Dendritic cell treated with granulocyte-macrophage colony-stimulating factor and Interleukin-4, amounts not matched to agents 40 ng/mL and 50 ng/mL, for 4 days (primary cell): ENCODE measurements around the gene GHSR.

Experiments used
- H3K27ac Mint-ChIP-seq: one replicate; pipeline ENCODE4 v1.8.0; 2022; ENCODE audit warnings: mild to moderate bottlenecking, mixed read lengths
- H3K27me3 Mint-ChIP-seq: one replicate; pipeline ENCODE4 v1.8.0; 2022; ENCODE audit warnings: mild to moderate bottlenecking, mixed read lengths
- H3K36me3 Mint-ChIP-seq: one replicate; pipeline ENCODE4 v1.8.0; 2022; ENCODE audit warnings: low read depth, mixed read lengths
- H3K4me1 Mint-ChIP-seq: one replicate; pipeline ENCODE4 v1.8.0; 2022; ENCODE audit warnings: low read depth, mixed read lengths
- H3K4me3 Mint-ChIP-seq: one replicate; pipeline ENCODE4 v1.8.0; 2022; ENCODE audit warnings: mild to moderate bottlenecking, moderate library complexity, mixed read lengths
- H3K9me3 Mint-ChIP-seq: one replicate; pipeline ENCODE4 v1.8.0; 2022; ENCODE audit warnings: mixed read lengths
- intact Hi-C: fragments of 100-400 bp; cut with micrococcal nuclease; formaldehyde crosslinking; loops from one replicate; pipeline ENCODE4 v1.15.0; 2022

The GHSR gene

GRCh38 chr3:172454180-172454579 is 5.9 kb upstream of the GHSR start:
- H3K27me3 Mint-ChIP-seq: peaks cover 41% of the 10 kb centered on the region
- intact Hi-C loops: no loop called here
- H3K36me3 Mint-ChIP-seq: no peaks in the 10 kb centered on the region
- no peak overlapping the region for H3K27ac Mint-ChIP-seq
- no peaks in the 10 kb centered on the region for H3K4me1 Mint-ChIP-seq
- H3K4me3 Mint-ChIP-seq: no peak overlapping the region
- H3K9me3 Mint-ChIP-seq: no peaks in the 10 kb centered on the region

- peaks cover 67% of the 10 kb centered on the region for H3K27me3 Mint-ChIP-seq
- H3K36me3 Mint-ChIP-seq: no peaks in the 10 kb centered on the region
- H3K4me3 Mint-ChIP-seq: no peak overlapping the region
- intact Hi-C loops: no loop called here
- no peaks in the 10 kb centered on the region for H3K9me3 Mint-ChIP-seq
- H3K27ac Mint-ChIP-seq: no peak overlapping the region
- H3K4me1 Mint-ChIP-seq: peaks cover 19% of the 10 kb centered on the region
Observed at GRCh38 chr3:172449466-172450149, 1.4 kb upstream of the GHSR start.

- Mint-ChIP-seq H3K4me3 (no peak overlapping the region), H3K27ac (no peak overlapping the region), H3K9me3 (no peaks in the 10 kb centered on the region), H3K27me3 (peaks cover 63% of the 10 kb centered on the region), H3K36me3 (no peaks in the 10 kb centered on the region), H3K4me1 (peaks cover 19% of the 10 kb centered on the region)
- intact Hi-C loops: no loop called here
Observed at GRCh38 chr3:172448661-172449465, 607 bp upstream of the GHSR start.

- no peak overlapping the region for H3K4me3 Mint-ChIP-seq
- H3K4me1 Mint-ChIP-seq: peaks cover 19% of the 10 kb centered on the region
- intact Hi-C loops: no loop called here
- peaks cover 55% of the 10 kb centered on the region for H3K27me3 Mint-ChIP-seq
- no peaks in the 10 kb centered on the region for H3K36me3 Mint-ChIP-seq
- no peaks in the 10 kb centered on the region for H3K9me3 Mint-ChIP-seq
- H3K27ac Mint-ChIP-seq: no peak overlapping the region
Observed at GRCh38 chr3:172446198-172446597, 2.1 kb downstream of the GHSR start.

GRCh38 chr3:172444821-172445220 is 3.4 kb downstream of the GHSR start:
- Mint-ChIP-seq H3K9me3 (no peaks in the 10 kb centered on the region), H3K4me3 (no peak overlapping the region), H3K4me1 (peaks cover 19% of the 10 kb centered on the region), H3K36me3 (no peaks in the 10 kb centered on the region), H3K27ac (no peak overlapping the region), H3K27me3 (peaks cover 57% of the 10 kb centered on the region)
- intact Hi-C loops: no loop called here

GRCh38 chr3:172442606-172443005 is 5.7 kb downstream of the GHSR start:
- Mint-ChIP-seq H3K36me3 (no peaks in the 10 kb centered on the region), H3K27ac (no peak overlapping the region), H3K27me3 (peaks cover 43% of the 10 kb centered on the region), H3K4me1 (peaks cover 6% of the 10 kb centered on the region), H3K4me3 (no peak overlapping the region), H3K9me3 (no peaks in the 10 kb centered on the region)
- intact Hi-C loops: no loop called here

GRCh38 chr3:172441581-172441980 is 6.7 kb downstream of the GHSR start:
- intact Hi-C loops: no loop called here
- no peaks in the 10 kb centered on the region for H3K9me3 Mint-ChIP-seq
- H3K4me1 Mint-ChIP-seq: no peaks in the 10 kb centered on the region
- H3K4me3 Mint-ChIP-seq: no peak overlapping the region
- peaks cover 35% of the 10 kb centered on the region for H3K27me3 Mint-ChIP-seq
- no peaks in the 10 kb centered on the region for H3K36me3 Mint-ChIP-seq
- no peak overlapping the region for H3K27ac Mint-ChIP-seq

GRCh38 chr3:172438186-172438585 is 10.1 kb downstream of the GHSR start:
- intact Hi-C loops: no loop called here
- no peak overlapping the region for H3K4me3 Mint-ChIP-seq
- H3K9me3 Mint-ChIP-seq: peaks cover 11% of the 10 kb centered on the region
- no peak overlapping the region for H3K27ac Mint-ChIP-seq
- H3K36me3 Mint-ChIP-seq: no peaks in the 10 kb centered on the region
- peaks cover 25% of the 10 kb centered on the region for H3K27me3 Mint-ChIP-seq
- H3K4me1 Mint-ChIP-seq: no peaks in the 10 kb centered on the region

GRCh38 chr3:172437713-172438112 is 10.5 kb downstream of the GHSR start:
- intact Hi-C loops: no loop called here
- Mint-ChIP-seq H3K4me3 (no peak overlapping the region), H3K4me1 (no peaks in the 10 kb centered on the region), H3K27ac (no peak overlapping the region), H3K36me3 (no peaks in the 10 kb centered on the region), H3K9me3 (peaks cover 15% of the 10 kb centered on the region), H3K27me3 (peaks cover 25% of the 10 kb centered on the region)

GRCh38 chr3:172415323-172415722 is 32.9 kb downstream of the GHSR start:
- Mint-ChIP-seq H3K4me1 (no peaks in the 10 kb centered on the region), H3K4me3 (no peak overlapping the region), H3K27ac (no peak overlapping the region), H3K27me3 (peaks cover 17% of the 10 kb centered on the region), H3K36me3 (no peaks in the 10 kb centered on the region), H3K9me3 (no peaks in the 10 kb centered on the region)
- intact Hi-C loops: no loop called here

GRCh38 chr3:172411478-172411947 is 36.7 kb downstream of the GHSR start:
- H3K27ac Mint-ChIP-seq: no peak overlapping the region

GRCh38 chr3:172410702-172411477 is 37.4 kb downstream of the GHSR start:
- no peak overlapping the region for H3K4me3 Mint-ChIP-seq
- H3K27ac Mint-ChIP-seq: no peak overlapping the region
- intact Hi-C loops: no loop called here
- H3K4me1 Mint-ChIP-seq: no peaks in the 10 kb centered on the region
- peaks cover 13% of the 10 kb centered on the region for H3K27me3 Mint-ChIP-seq
- no peaks in the 10 kb centered on the region for H3K9me3 Mint-ChIP-seq
- no peaks in the 10 kb centered on the region for H3K36me3 Mint-ChIP-seq

More at GRCh38 chr3:172411478-172411947, 36.7 kb downstream of the GHSR start:
- H3K9me3 Mint-ChIP-seq: no peaks in the 10 kb centered on the region
- intact Hi-C loops: no loop called here
- H3K4me1 Mint-ChIP-seq: no peaks in the 10 kb centered on the region
- H3K36me3 Mint-ChIP-seq: no peaks in the 10 kb centered on the region
- peaks cover 14% of the 10 kb centered on the region for H3K27me3 Mint-ChIP-seq
- H3K4me3 Mint-ChIP-seq: no peak overlapping the region

GRCh38 chr3:172407872-172408271 is 40.4 kb downstream of the GHSR start:
- Mint-ChIP-seq H3K27ac (no peak overlapping the region), H3K4me1 (no peaks in the 10 kb centered on the region)
- intact Hi-C loops: no loop called here

GRCh38 chr3:172405914-172406313 is 42.3 kb downstream of the GHSR start:
- H3K36me3 Mint-ChIP-seq: peaks cover 20% of the 10 kb centered on the region
- H3K27ac Mint-ChIP-seq: no peak overlapping the region
- no peaks in the 10 kb centered on the region for H3K27me3 Mint-ChIP-seq
- intact Hi-C loops: no loop called here
- H3K4me3 Mint-ChIP-seq: no peak overlapping the region
- H3K9me3 Mint-ChIP-seq: no peaks in the 10 kb centered on the region
- no peaks in the 10 kb centered on the region for H3K4me1 Mint-ChIP-seq

More at GRCh38 chr3:172407872-172408271, 40.4 kb downstream of the GHSR start:
- Mint-ChIP-seq H3K4me3 (no peak overlapping the region), H3K9me3 (no peaks in the 10 kb centered on the region), H3K36me3 (peaks cover under 1% of the 10 kb centered on the region), H3K27me3 (no peaks in the 10 kb centered on the region)
